ENCODE results near the gene SIK1.

The SIK1 gene

GRCh38 chr21:43367296-43367695 lies 59.6 kb downstream of the SIK1 start:
- no peak for DNase-seq (ENCODE audit: low spot score)

DNA sequence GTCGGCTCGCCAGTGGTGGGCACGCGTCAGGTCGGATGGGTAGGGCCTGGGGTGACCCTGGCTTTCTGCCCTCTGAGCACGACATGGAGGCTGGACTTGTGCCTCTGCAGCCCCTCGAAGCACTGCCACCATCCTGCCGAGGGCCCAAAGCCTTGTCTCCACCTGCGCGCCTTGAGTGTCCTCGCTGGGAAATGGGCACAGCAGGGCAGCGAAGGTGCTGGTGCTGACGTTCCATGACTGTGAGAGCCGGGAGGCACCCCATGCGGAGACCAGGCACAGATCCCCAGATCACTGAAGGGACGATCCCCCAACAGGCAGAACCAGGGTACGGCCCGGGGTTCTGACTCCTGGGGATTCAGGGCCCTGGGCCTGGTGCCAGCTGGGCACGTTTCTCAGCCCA lies 60.3 kb downstream of the SIK1 start:
- DNase-seq (ENCODE audit: low spot score) = no peak

DNA sequence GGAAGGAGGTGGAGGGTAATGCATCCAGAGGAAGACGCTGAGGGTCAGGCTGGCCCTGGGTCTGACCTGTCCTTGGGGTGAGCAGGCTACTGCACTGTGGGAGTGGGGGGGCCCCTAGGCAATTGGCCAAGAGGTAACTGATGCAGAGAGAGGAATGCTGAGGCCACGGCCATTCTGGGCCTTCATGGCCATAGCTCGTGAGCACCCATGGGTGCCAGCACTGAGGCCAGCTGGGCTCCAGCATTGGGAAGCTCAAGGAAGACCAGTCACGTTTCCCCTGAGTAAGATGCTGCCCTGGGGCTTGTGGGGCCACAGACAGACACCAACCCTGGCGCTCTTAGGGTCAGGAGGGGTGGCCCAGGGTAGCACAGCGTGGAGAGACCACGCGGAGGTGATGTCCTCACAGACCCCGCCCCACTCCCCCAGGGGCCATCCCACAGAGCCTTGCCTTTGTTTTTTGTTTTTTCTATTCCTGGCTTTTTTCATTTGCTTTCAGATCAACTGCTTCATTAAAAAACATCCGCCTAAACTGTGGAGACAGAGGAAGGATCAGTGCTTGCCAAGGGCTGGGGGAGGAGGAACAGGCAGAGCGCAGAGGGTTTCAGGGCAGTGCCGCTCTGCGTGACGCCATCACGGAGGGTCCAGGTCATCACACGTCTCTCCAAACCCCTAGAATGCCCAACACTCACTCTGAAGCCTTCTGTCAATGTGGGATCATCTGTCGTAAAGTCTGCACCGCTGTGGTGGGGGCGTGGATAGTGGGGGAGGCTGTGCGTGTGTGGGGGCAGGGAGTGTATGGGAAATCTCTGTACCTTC lies 61.1 kb downstream of the SIK1 start:
- DNase-seq (ENCODE audit: low spot score) = no peak

DNA sequence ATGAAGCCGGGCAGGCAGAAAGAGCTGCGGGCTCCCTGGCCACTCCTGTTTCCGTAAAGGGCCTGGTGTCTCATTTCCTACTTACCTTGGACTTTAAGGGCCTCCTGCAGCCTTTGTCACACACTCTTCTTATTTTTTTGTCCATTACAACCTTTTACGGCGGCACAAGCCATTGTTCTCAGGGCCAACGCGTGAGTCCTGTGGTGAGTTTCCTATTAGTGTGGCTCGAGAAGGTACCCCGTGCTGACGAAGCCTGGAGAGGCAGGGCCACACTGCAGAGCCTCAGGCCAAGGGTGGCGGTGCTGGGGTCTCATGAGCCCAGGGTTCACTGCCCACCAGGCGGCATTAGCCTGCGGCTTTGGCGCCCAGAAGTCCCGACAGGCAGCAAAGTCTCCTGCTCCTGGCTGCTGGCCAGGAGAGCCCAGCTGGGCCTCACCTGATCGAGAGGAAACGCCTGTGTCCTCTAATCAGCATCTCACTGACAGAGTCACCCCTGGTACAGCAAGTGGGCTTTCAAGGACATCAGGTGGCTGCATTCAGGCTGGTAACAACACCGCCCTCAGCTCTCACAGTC lies 62.0 kb downstream of the SIK1 start:
- no peak for DNase-seq (ENCODE audit: low spot score)

All from AG20443 (cell line).